SK-N-MC (cell line): ENCODE data around the gene CYTH1.
"Not testable (repeated sequence)": the region's sequence is repeated elsewhere in the genome, so short reads cannot be mapped to it uniquely, and the experiment has no call there.

Experiments used
- DNase-seq: peaks from one replicate; pipeline ENCODE4 v3.0.0-alpha.2; 2011; ENCODE audit warnings: low read depth, low spot score
- H3K27ac ChIP-seq: fragments of 200-600 bp; sonication (generic); 2 replicates; pipeline ENCODE4 v1.5.1; 2016; ENCODE audit warnings: mixed run types
- H3K36me3 ChIP-seq: fragments of 200-600 bp; sonication (generic); 2 replicates; pipeline ENCODE4 v1.6.1; 2017; ENCODE audit warnings: antibody characterized with exemption, low read length, mixed read lengths; ENCODE audit not compliant: insufficient read depth
- H3K4me3 ChIP-seq: fragments of 200-600 bp; sonication (generic); 2 replicates; pipeline ENCODE4 v1.5.1; 2016
- H3K9ac ChIP-seq: fragments of 200-600 bp; sonication (generic); 2 replicates; pipeline ENCODE4 v1.8.0; 2017; ENCODE audit warnings: mixed run types, mixed read lengths; ENCODE audit not compliant: insufficient read length
- H3K9me3 ChIP-seq: fragments of 200-600 bp; sonication (generic); 2 replicates; pipeline ENCODE4 v1.6.1; 2017; ENCODE audit warnings: low read depth, mild to moderate bottlenecking, antibody characterized with exemption, low read length, moderate library complexity, mixed read lengths
- EZH2 ChIP-seq: fragments of 200-600 bp; sonication (generic); IDR thresholded peaks from one replicate; pipeline ENCODE4 v1.6.1; 2017; ENCODE audit warnings: antibody characterized with exemption
- FOXP2 ChIP-seq: optimal IDR thresholded peaks from 2 replicates; pipeline ENCODE3; 2011; ENCODE audit warnings: mild to moderate bottlenecking, moderate library complexity; ENCODE audit not compliant: insufficient read depth; ENCODE audit errors: extremely low read length, control extremely low read depth
- POLR2AphosphoS5 ChIP-seq: IDR thresholded peaks from 2 replicates; pipeline ENCODE4 v1.6.1; 2012; ENCODE audit warnings: mild to moderate bottlenecking, low read depth, low read length, borderline replicate concordance

The CYTH1 gene

GRCh38 chr17:78751447-78752161 lies 30.5 kb downstream of the CYTH1 start:
- DNase-seq, result no peak
- no peaks in the 10 kb centered on the region for H3K36me3 ChIP-seq
- TF ChIP-seq POLR2AphosphoS5, result no peak
- no peak for TF ChIP-seq FOXP2
- TF ChIP-seq EZH2, result no peak

GRCh38 chr17:78751000-78751399 lies 31.1 kb downstream of the CYTH1 start:
- H3K4me3 ChIP-seq, DNase-seq, H3K27ac ChIP-seq, H3K36me3 ChIP-seq, H3K9me3 ChIP-seq, H3K9ac ChIP-seq: not testable (repeated sequence)

More at GRCh38 chr17:78751447-78752161, 30.5 kb downstream of the CYTH1 start:
- no peaks in the 10 kb centered on the region for H3K9me3 ChIP-seq
- no peak overlapping the region for H3K27ac ChIP-seq
- H3K9ac ChIP-seq, result no peak overlapping the region
- H3K4me3 ChIP-seq, result no peak overlapping the region

- 0 out of 2 replicates have a peak overlapping the region, but pooled peaks have one; percentile 16 for H3K27ac ChIP-seq
- no peak overlapping the region for H3K4me3 ChIP-seq
- no peaks in the 10 kb centered on the region for H3K36me3 ChIP-seq
- DNase-seq, result no peak
- no peak overlapping the region for H3K9ac ChIP-seq
- no peaks in the 10 kb centered on the region for H3K9me3 ChIP-seq
- TF ChIP-seq FOXP2, result no peak
- no peak for TF ChIP-seq EZH2
- TF ChIP-seq POLR2AphosphoS5, result no peak
Observed at GRCh38 chr17:78748730-78749317, 33.2 kb downstream of the CYTH1 start.

- 0 out of 2 replicates have a peak overlapping the region, but pooled peaks have one; percentile 16 for H3K27ac ChIP-seq
- H3K4me3 ChIP-seq, result no peak overlapping the region
- no peak overlapping the region for H3K9ac ChIP-seq
- DNase-seq, result no peak
- TF ChIP-seq EZH2 (no peak), FOXP2 (no peak), POLR2AphosphoS5 (no peak)
- no peaks in the 10 kb centered on the region for H3K9me3 ChIP-seq
- no peaks in the 10 kb centered on the region for H3K36me3 ChIP-seq
Observed at GRCh38 chr17:78748048-78748729, 33.9 kb downstream of the CYTH1 start.

- no peak overlapping the region for H3K9ac ChIP-seq
- no peak overlapping the region for H3K27ac ChIP-seq
Observed at GRCh38 chr17:78747488-78747887, 34.6 kb downstream of the CYTH1 start.

GRCh38 chr17:78746949-78747269 lies 35.2 kb downstream of the CYTH1 start:
- Histone ChIP-seq H3K27ac (no peak overlapping the region), H3K9ac (no peak overlapping the region), H3K9me3 (no peaks in the 10 kb centered on the region), H3K4me3 (no peak overlapping the region), H3K36me3 (no peaks in the 10 kb centered on the region)
- TF ChIP-seq EZH2 (no peak), POLR2AphosphoS5 (no peak), FOXP2 (no peak)
- DNase-seq, result no peak

More at GRCh38 chr17:78747488-78747887, 34.6 kb downstream of the CYTH1 start:
- Histone ChIP-seq H3K9me3 (no peaks in the 10 kb centered on the region), H3K36me3 (no peaks in the 10 kb centered on the region), H3K4me3 (no peak overlapping the region)
- TF ChIP-seq EZH2 (no peak), POLR2AphosphoS5 (no peak), FOXP2 (no peak)
- DNase-seq, result no peak

GRCh38 chr17:78746263-78746948 lies 35.7 kb downstream of the CYTH1 start:
- Histone ChIP-seq H3K9me3 (no peaks in the 10 kb centered on the region), H3K27ac (no peak overlapping the region), H3K4me3 (no peak overlapping the region), H3K36me3 (no peaks in the 10 kb centered on the region), H3K9ac (no peak overlapping the region)
- DNase-seq, result no peak
- no peak for TF ChIP-seq FOXP2
- TF ChIP-seq EZH2, result no peak
- TF ChIP-seq POLR2AphosphoS5, result no peak

GRCh38 chr17:78745407-78746088 lies 36.5 kb downstream of the CYTH1 start:
- Histone ChIP-seq H3K4me3 (no peak overlapping the region), H3K9ac (no peak overlapping the region), H3K36me3 (no peaks in the 10 kb centered on the region), H3K27ac (no peak overlapping the region), H3K9me3 (no peaks in the 10 kb centered on the region)
- no peak for DNase-seq
- TF ChIP-seq EZH2 (no peak), POLR2AphosphoS5 (no peak), FOXP2 (no peak)
